ENCODE measurements around the gene TWIST2. TPM values are rescaled to one million over a fixed set of nuclear protein-coding genes. Genes with fewer than 3 reads are reported as not detected.

The TWIST2 gene
- polyA plus RNA-seq, 3 donors = 3.1 to 4.0 (median 3.5) TPM

GRCh38 chr2:238929242-238930081 lies 81.6 kb downstream of the TWIST2 start:
- DNase-seq (ENCODE audit: low read depth in 3 of 3, low spot score in 2 of 3) = peak in 2 of 3 donors; percentile 57 to 61

- DNase-seq (ENCODE audit: low read depth in 3 of 3, low spot score in 2 of 3) = no peak
These were observed 82.3 kb downstream of the TWIST2 start for GRCh38 chr2:238930216-238930615.

GRCh38 chr2:238936162-238937052 lies 88.5 kb downstream of the TWIST2 start:
- DNase-seq (ENCODE audit: low read depth in 3 of 3, low spot score in 2 of 3) = no peak

- no peak for DNase-seq (ENCODE audit: low read depth in 3 of 3, low spot score in 2 of 3)
These were observed 90.1 kb downstream of the TWIST2 start for GRCh38 chr2:238938003-238938400.

GRCh38 chr2:238938401-238939055 lies 90.6 kb downstream of the TWIST2 start:
- DNase-seq (ENCODE audit: low read depth in 3 of 3, low spot score in 2 of 3) = no peak

- no peak for DNase-seq (ENCODE audit: low read depth in 3 of 3, low spot score in 2 of 3)
These were observed 91.2 kb downstream of the TWIST2 start for GRCh38 chr2:238939074-238939473.

- no peak for DNase-seq (ENCODE audit: low read depth in 3 of 3, low spot score in 2 of 3)
These were observed 91.9 kb downstream of the TWIST2 start for GRCh38 chr2:238939521-238940403.

- no peak for DNase-seq (ENCODE audit: low read depth in 3 of 3, low spot score in 2 of 3)
These were observed 92.9 kb downstream of the TWIST2 start for GRCh38 chr2:238940806-238941205.

- no peak for DNase-seq (ENCODE audit: low read depth in 3 of 3, low spot score in 2 of 3)
These were observed 93.4 kb downstream of the TWIST2 start for GRCh38 chr2:238941262-238941792.

GRCh38 chr2:238942080-238942725 lies 94.3 kb downstream of the TWIST2 start:
- no peak for DNase-seq (ENCODE audit: low read depth in 3 of 3, low spot score in 2 of 3)

GRCh38 chr2:238942726-238943300 lies 94.9 kb downstream of the TWIST2 start:
- DNase-seq (ENCODE audit: low read depth in 3 of 3, low spot score in 2 of 3) = no peak

GRCh38 chr2:238943338-238944067 lies 95.6 kb downstream of the TWIST2 start:
- no peak for DNase-seq (ENCODE audit: low read depth in 3 of 3, low spot score in 2 of 3)

GRCh38 chr2:238945433-238946150 lies 97.7 kb downstream of the TWIST2 start:
- no peak for DNase-seq (ENCODE audit: low read depth in 3 of 3, low spot score in 2 of 3)

GRCh38 chr2:238946318-238947242 lies 98.7 kb downstream of the TWIST2 start:
- DNase-seq (ENCODE audit: low read depth in 3 of 3, low spot score in 2 of 3) = no peak

- DNase-seq (ENCODE audit: low read depth in 3 of 3, low spot score in 2 of 3) = no peak
These were observed 99.4 kb downstream of the TWIST2 start for GRCh38 chr2:238947243-238947760.

Measured in right renal cortex interstitium (tissue), 3 donors.